Activated CD4-positive, CD25-positive, alpha-beta regulatory T cell treated with anti-CD3 and anti-CD28 coated beads, Interleukin-2, amount 50 U/mL, for 24 hours (primary cell): Measurements from ENCODE around the gene NCAM1.

Source experiments
- ATAC-seq, 2 donors: fragments of 150-1000 bp; cut with Tn5 transposase; one replicate each; pipeline ENCODE4 v1.10.0; 2021; ENCODE audit warnings: mild to moderate bottlenecking in 1 of 2, moderate library complexity in 1 of 2

NCAM1 gene

DNA sequence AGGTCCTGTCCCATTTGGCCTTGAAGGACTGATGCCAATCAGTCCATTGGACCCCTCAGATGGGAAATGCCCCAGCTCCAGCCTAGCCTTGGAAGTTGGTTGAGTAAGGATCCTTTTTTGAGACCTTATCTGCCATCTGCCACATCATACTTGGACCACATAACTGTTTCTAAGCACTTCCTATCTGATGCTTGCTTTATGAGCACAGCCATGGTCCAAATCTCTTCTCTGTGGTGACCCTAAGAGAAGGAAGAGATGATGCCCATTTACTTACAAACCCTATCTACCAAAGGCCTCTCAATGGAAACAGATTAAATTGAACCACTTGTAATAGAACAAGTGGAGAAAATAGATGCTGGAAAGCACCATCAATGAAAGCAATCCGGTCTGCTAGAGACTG lies 299.3 kb downstream of the NCAM1 start:
- ATAC-seq = no peak

DNA sequence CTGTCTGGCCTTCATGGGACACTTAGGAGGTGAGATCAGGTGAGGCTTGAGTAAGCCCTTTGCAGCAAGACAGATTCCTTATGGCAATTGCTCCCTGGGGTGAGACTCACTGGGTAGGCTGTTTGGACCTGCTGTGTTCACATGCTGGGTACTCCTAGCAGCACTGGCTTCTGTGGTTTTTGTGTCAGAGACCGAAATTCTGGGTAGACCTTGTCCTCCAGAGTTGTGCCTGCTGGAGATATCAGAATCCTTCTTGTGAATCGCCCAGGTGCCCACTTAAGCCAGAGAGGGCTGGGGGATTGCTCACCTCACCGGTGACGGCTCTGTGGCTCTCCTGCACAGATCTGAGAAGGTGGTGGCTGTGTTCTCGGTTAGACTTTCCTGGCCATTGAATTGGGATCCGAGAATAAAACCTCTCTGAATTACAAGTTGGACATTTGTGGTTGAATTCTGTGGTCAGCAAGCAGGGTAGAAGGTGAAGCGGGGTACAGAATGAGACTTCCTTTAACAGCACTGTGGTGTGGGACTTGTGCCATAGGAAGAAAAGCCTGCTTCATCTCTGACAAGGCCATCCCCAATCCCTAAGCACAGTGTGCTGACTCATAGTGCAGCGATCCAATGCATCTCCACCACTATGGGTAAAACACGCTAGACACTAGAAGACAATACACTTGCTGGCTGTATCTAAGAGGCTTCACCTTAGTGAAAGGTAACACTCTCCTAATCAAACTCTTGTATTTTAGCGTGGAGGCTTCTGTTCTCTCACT lies 300.7 kb downstream of the NCAM1 start:
- ATAC-seq = no peak

DNA sequence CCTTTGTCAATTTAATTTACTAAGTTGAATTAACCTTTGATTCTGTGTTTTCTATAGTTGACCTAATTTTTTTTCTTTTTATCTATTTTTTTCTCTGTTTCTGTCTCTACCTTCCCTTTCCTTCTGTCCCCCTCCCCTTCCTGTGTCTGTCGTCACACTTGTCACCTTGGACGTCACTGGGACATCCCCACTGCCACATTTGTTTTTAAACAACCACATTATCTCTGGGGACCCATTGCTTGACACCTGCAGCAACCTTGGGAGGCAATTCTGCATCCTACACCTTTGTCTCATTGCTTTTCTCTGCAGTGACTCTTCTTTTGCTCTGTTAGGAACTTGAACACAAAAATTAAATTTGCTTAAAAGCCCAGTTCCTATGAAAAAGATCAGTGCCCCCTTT lies 301.4 kb downstream of the NCAM1 start:
- ATAC-seq = no peak

DNA sequence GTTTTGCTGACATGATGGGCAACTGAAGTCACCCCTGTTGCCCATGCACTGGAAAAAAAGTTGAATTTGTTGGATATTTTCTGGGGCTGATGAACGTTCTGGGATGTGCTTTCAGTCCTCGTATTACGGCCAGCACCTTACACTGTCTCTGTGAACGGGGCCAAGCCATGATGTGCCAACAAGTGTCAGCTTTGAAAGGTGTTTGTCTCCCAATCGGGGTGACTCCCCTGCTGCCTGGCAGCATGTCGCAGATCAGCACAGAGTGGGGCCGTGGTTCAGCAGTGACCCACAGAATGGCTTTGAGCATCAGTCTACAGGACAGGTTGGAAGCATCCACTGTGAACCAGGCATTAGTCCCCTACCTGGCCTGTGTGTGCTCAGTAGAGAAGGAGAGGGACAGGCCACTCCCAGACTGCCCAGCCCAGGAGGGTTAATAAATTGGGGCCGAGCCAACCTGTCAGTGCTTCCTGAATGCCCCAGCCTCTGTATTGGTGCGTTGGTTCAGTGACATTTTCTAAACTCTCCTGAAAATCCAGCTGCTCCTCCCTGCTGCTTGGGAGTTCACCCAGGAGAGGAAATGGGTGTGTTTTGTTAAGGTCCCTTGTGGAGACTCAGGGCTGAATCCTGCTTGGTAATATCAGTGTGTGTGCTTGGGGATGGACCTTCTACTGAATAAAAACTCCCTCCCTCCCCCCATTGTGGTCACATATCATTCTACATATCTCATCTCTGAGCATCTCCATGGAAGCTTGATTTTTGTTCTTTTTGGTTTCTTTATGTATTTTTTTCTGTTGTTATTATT lies 302.4 kb downstream of the NCAM1 start:
- ATAC-seq = no peak

DNA sequence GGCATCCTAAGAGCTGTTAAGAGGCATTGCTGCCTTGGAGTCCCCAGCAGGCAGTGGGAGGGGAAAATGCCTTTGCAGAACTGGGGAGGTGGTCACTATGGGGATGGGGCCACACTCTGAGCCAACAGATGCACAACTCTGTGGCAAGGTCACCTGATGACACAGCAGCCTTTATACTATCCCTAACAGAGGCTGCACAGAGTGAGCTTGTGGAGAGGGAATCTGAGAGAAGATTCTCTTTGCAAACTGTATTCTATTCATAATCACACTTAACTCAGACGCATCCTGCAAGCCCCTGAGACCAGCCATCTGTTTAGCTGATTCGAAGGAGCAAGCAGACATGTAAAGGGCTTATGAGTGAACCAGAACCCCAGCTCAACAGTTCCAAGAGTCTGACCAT lies 304.1 kb downstream of the NCAM1 start:
- ATAC-seq = no peak

DNA sequence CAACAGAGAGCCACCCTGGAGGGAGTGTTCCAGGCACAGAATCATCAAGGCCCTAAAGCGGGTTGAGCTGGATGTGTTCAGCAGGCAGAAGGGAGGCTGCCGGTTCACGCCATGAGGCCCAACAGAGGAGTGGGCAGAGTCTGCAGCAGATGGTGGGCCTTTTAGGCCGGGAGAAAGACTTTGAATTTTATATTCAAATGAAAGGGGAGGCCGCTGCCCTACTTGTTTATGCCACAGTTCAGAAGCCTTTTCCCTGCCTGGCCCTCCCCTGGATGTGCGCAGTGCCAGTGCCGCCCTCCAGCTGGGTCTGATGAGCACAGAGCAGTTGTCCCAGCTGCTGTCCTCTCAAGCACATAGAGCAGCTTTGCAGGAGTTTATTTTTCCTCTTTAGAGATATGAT lies 306.3 kb downstream of the NCAM1 start:
- ATAC-seq = no peak

DNA sequence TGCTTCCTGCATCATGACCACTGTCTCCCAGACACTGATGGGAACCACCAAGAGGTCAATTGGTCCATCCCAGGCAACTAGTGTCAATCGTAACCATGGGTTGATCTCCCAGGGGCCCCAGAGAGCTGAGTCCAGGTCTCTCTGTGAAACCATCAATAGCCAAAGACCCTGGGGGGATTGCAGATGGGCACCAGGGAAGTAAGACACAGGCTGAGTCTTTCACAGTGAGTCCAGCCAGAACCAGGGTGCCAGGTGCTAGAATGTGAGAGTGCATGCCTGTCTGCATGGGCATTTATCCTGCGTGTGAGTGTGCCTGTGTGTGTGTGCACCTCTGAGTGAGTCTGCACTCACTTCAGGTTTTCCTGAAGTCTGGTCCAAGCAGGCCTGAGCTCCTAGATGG lies 307.9 kb downstream of the NCAM1 start:
- ATAC-seq = no peak

DNA sequence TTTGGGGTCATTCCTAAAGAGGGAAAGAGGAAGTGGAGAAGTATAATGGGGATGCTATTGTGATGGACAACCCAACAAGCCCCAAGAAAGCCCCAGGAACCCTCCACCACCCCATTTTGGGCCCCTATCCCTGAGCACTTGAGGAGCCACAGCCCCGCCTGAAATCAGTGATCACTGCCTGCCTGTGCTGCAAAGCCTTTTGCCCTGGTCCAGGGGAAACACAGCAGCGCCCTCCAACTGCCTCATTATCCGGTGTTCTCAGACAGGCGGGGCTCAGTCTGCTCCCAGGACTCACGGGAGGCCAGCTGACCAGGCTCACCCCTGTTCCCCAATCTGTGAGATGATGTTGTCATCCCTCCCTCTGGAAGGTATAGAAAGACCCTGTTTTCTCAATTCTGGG lies 308.4 kb downstream of the NCAM1 start:
- no peak for ATAC-seq

DNA sequence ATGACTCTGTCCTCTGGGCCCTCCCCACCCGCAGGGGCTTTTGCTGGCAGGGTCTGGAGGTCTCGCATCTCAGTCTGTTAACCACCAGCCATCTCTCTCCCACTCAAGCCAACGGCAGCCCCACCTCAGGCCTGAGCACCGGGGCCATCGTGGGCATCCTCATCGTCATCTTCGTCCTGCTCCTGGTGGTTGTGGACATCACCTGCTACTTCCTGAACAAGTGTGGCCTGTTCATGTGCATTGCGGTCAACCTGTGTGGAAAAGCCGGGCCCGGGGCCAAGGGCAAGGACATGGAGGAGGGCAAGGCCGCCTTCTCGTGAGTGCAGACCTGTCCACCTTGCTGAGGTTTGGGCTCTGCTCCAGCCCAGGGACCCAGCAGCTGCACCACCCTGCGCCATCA lies 308.9 kb downstream of the NCAM1 start:
- no peak for ATAC-seq

DNA sequence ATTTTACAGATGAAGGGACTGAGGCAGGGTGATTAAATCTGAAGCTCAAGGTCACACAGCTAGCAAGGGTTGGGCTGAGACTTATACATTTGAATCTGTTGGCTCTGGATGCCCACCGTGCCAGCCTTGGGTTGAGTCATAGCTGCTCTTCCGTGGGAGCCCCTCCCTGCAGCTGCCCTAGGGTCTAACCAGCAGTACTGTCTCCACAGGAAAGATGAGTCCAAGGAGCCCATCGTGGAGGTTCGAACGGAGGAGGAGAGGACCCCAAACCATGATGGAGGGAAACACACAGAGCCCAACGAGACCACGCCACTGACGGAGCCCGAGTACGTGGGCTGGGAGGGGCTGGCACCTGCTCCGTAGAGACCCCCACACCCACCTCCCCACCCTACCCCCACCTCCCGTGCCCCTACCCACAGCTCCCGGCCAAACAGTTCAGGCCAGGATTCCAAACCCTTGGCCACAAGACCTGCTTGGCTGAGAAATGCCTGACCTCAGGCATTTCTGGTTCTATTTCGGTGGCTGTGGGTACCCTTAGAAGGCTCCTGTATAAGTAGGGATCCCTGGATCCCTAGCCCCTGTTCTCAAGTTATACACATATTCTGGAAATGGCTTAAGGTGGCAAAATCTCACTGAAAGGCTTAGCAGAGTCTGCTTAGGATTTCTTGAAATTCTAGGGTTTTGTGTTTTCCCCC lies 310.5 kb downstream of the NCAM1 start:
- no peak for ATAC-seq

DNA sequence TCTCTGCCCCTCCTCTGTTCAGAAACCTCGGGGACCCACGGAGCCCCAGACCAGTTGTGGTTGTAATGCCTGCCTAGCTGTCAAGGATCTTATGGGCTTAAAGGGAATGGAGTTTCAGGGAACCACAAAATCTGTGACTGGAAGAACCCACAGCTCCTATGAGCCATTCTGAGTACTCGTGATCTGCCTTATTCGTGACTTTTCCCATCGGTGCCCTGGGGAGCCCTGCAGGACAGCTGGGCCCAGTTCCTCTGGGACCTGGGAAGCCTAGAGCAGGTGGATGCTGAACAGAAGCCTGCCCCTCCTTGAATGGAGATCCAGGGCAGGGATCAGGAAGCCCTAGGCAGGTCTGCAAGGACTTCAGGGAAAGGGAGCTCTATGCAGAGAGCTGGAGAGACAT lies 311.1 kb downstream of the NCAM1 start:
- ATAC-seq = no peak

DNA sequence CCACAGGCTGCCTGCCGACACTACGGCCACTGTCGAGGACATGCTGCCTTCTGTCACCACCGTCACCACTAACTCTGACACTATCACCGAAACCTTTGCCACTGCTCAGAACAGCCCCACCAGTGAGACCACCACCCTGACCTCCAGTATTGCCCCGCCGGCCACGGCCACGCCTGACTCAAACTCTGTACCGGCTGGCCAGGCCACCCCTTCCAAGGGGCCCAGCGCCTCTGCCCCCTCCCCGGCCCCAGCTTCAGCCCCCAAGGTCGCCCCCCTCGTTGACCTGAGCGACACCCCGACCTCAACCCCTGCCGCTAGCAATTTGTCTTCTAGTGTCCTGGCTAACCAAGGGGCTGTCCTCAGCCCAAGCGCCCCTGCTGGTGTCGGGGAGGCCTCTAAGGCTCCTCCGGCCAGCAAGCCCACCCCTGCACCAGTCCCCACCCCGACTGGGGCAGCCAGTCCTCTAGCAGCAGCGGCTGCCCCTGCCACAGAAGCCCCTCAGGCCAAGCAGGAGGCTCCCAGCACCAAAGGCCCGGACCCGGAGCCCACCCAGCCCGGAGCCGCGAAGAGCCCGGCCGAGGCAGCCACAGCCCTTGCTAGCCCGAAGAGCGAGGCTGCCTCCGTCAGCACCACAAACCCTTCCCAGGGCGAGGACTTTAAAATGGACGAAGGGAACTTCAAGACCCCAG lies 311.9 kb downstream of the NCAM1 start:
- no peak for ATAC-seq

DNA sequence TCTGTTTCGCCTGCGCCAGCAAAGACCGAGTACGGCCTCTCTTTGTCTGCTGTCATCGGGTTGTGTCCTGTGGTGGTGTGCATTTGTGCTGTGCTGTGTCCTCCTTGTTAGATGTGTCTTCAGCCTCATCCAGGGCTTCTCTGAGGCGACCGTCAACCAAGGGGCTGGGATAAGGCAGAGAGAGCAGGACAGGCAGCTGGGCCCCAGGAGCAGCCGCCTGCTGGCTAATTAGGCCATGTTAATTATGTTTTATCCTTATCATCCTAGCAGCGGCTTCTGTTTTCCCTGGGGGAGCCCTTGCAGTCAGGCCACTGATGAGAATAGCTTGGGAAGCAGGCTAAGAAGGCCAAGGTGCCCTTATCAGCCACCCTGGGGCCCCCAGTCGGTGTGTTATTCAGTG lies 312.5 kb downstream of the NCAM1 start:
- no peak for ATAC-seq

DNA sequence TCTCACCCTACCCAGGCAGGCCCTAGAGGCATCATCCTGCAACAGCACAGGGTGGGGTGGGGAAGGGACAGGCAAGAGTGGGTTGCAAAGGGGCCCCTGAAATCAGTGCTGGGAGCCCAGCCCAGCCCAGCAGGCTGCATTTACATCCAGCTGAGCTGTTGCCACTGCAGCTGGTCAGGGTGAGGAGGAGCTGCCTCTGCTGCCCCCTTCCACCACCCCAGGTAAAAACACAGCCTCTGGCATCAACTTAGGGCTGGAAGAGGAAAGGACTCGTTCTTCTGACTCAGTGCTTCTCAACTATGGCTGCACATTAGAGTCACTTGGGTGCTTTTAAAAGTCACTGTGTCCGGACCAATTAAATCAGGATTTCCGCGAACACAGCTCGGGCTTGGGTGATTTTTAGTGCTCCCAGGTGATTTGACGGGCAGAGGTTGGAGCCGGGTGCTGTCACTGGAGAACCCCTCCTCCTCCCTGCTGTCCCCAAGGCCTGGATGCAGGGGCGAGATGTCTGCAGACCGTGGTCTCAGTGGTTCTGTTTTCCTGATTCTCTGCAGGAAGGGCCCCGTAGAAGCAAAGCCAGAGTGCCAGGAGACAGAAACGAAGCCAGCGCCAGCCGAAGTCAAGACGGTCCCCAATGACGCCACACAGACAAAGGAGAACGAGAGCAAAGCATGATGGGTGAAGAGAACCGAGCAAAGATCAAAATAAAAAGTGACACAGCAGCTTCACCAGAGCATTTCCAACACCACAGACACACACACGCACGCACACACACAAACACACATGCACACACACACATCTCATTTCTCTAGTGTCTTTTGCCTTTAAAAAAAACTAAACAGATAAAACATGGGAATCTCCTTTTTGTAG lies 313.7 kb downstream of the NCAM1 start:
- ATAC-seq = no peak

DNA sequence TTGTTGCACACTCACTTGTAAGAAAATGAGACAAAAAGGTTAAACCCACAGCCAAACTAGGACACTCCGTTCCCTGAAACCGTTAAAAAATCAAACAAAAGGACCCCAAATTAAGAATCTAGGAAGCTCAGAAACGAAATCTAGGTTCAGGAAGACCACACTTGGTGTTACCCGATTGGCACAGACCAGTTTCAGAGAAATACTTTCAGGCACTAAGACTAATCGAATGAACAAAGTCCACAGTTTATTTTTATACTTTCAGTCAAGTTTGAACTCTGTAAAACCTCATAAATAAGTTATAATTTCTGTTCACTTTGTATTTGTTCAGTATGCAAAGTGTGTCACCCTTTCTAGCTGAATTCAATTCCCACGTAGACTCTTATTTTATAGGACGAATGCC lies 314.4 kb downstream of the NCAM1 start:
- no peak for ATAC-seq

DNA sequence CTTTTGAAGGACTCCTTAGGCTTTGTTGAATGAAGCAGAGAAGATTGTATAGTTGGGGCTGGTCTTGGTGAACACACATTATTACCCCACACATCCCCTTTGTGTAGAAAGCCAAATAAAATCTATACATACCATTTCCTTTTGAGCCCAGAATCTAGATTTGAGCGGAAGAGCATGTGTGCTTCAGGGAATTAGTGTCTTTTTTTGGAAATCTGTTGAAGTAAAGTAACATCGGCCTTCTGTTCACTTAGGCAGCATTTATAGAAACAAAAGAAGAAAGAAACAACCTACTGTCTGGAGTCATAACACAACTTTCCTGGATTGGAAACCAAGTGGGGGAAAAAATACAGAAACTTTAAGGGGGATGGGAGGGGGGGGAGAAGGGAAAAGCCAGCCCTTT lies 315.2 kb downstream of the NCAM1 start:
- ATAC-seq = no peak

DNA sequence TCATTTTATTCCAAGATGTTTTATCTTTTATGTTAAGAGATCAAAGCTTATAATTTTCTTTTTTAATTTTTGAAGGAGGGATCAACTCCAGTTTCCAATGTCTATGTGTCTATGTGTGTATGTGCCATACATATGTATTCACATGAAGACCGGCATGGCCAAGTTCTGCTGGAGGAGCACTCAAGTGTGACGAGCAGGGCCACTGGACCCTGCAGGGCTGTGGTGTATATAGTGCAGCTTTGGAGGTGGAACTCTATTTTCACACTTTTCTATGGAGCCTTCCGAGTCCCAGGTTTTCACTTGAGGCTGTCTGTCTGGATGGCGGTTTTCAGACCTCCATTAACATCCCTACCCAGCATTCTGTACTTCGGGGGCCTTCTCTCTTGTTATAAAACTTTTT lies 316.7 kb downstream of the NCAM1 start:
- ATAC-seq = no peak

DNA sequence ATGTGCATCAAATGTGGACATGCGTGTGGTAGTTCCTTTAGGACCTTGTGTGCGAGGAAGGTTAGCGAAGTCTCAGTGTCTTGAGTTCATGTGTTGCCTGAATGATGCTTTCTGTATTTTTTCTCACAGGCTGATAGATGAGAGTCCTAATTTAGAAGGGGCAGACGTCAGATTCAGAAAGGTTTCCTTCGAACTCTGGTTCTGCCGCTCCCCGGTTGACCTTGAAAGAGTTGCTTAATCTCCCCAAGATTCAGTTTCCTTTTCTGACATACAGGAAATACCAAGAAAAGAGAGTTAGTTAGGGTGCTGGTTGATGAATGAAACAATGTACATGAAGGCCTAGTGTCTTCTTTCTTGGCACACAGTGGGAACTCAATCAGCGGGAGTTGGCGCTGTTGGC lies 317.3 kb downstream of the NCAM1 start:
- no peak for ATAC-seq

DNA sequence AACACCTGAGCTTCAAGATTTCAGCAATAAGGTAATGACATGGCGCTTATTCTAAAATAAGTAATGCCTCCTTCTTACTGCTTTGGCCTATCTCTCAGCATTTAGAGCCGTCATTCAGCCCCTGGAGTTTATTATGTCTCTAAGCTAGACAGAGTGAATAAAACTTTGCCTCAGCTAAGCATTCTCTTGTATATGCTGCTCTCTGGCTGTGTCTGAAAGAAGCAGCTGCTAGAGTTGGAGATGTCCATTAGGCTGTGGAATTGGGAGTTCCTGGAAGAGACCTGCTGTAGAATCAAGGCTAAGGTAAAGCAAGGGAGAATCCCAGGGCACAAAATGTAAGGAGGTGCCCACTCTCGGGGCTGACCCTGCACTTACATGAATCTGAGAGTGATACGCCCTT lies 317.7 kb downstream of the NCAM1 start:
- ATAC-seq = no peak

DNA sequence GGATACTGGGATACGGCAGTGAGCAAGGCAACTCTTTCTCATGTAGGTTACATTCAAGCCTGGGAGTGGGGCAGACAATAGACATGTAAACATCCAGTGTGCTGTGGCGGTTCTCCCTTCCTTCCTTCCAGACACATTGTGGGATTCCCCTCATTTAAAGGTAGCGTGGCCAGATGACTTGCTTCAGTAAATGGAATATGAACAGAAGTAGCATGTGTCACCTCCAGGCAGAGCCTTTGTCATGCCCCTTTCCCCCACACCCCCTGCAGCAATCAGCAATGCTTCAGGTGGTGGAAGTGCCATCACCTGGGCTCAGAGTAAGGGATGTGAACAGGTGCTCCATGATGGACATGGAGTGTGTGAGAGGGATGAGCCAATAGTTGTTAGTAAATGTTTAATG lies 318.4 kb downstream of the NCAM1 start:
- no peak for ATAC-seq

DNA sequence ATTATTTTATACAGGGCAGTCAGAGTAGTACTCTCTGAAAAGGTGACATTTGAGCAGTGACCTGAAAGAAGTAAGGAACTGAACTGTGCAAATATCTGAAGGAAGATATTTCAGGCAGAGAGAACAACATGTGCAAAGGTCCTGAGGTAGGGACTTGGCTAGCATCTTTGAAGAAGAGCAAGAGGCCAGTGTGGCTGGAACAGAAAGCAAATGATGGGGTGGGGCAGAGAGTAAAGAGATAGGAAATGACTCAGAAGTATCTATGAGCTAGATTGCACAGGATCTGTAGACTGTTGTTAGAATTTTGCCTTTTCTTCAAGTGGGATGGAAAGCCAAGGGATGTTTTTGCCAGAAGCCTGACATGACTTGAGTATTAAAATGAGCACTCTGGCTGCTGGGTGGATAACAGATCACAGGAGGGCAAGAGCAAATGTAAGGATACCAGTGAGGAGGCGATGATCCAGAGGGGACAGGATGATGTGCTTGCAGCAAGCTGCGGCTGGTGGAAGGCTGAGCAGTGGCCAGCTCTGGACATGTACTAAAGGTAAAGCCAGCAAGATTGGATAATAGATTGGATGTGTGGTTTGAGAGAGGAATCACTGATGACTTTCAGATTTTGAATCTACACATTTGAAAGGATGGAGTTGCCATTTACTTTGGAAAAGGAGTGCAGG lies 320.0 kb downstream of the NCAM1 start:
- no peak for ATAC-seq
